ENCODE data around the gene MCF2L.

DNA sequence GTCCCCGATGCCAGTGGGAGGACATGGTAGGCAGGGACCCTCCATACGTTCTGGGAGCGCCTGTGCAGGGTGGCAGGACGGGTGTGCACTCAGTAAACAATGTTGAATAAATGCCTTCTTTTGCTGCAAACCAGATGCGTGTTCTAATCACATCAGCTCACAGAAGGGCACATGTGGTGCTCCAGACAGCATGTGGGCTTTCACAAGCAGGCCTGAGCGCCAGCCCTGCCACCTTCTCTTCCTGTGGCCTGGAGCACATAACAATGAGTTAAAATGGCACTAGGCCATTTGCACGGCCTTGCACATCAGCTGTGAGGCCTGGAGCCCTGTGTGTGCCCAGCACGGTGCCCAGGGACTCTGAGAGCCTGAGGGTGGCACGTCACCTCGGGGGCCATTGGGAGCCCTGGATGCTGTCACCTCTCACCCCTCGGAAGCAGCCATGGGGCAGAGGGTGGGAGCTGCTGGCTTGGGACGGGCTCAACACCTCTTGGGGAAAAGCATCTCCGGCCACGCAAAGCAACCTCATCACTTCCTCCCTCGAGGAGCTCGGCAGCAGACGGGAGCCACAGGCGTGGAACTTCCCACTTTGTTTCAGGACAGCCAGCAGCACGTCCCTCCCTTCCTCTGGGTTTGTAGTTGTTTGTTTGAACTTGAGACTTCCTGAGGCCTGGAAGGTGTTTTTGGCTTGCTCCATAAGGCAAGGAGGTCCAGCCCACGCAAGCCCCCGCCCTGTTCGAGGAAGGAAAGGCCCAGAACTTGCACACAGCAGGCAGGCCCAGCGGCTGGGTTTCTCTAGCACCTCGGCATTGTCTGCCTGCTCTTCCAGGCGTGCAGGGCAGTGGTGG lies 9.8 kb downstream of the MCF2L start:
- TF ChIP-seq POLR2AphosphoS5 (IDR thresholded peaks at IDR 0.05; ENCODE audit: low read depth, low read length) (no peak), POLR2A (IDR thresholded peaks at IDR 0.05; ENCODE audit: low read depth, low read length) (no peak), TAF1 (IDR thresholded peaks at IDR 0.05; ENCODE audit: borderline replicate concordance, low read depth, low read length) (no peak)
